DND-41 (cell line): ENCODE measurements around the gene EEF2.

Experiments used
- CTCF ChIP-seq: IDR thresholded peaks from 2 replicates; pipeline ENCODE4 v1.5.1; 2012; ENCODE audit warnings: borderline replicate concordance, low read length, moderate library complexity, mild to moderate bottlenecking; ENCODE audit not compliant: poor library complexity, severe bottlenecking; ENCODE audit errors: extremely low read depth
- EZH2 ChIP-seq: IDR thresholded peaks from 3 replicates; pipeline ENCODE4 v1.6.1; 2012; ENCODE audit warnings: borderline replicate concordance, low read depth, mild to moderate bottlenecking, moderate library complexity, low read length, inconsistent platforms; ENCODE audit not compliant: severe bottlenecking

- TF ChIP-seq CTCF (no peak), EZH2 (no peak)
Observed at GRCh38 chr19:3966051-3967017, 18.9 kb downstream of the EEF2 start.
